Osteocyte (in vitro differentiated cells): ENCODE measurements around the gene ZNF212. TPM values are rescaled to one million over a fixed set of nuclear protein-coding genes. Genes with fewer than 3 reads are reported as not detected.

ENCODE experiments used
- DNase-seq: peaks from one replicate; pipeline ENCODE4 v3.0.0; 2021; ENCODE audit warnings: mixed read lengths; ENCODE audit not compliant: unreplicated experiment; ENCODE audit errors: extremely low spot score
- H3K27ac Mint-ChIP-seq: one replicate; pipeline ENCODE4 v1.8.0; 2021; ENCODE audit warnings: mild to moderate bottlenecking, mixed read lengths; ENCODE audit not compliant: unreplicated experiment
- H3K27me3 Mint-ChIP-seq: one replicate; pipeline ENCODE4 v1.8.0; 2021; ENCODE audit warnings: mixed read lengths; ENCODE audit not compliant: unreplicated experiment
- H3K36me3 Mint-ChIP-seq: one replicate; pipeline ENCODE4 v1.8.0; 2021; ENCODE audit warnings: mixed read lengths; ENCODE audit not compliant: unreplicated experiment
- H3K4me1 Mint-ChIP-seq: one replicate; pipeline ENCODE4 v1.8.0; 2021; ENCODE audit warnings: mixed read lengths; ENCODE audit not compliant: unreplicated experiment
- H3K4me3 Mint-ChIP-seq: one replicate; pipeline ENCODE4 v1.8.0; 2021; ENCODE audit warnings: mild to moderate bottlenecking, moderate library complexity, mixed read lengths; ENCODE audit not compliant: unreplicated experiment
- H3K9me3 Mint-ChIP-seq: one replicate; pipeline ENCODE4 v1.8.0; 2021; ENCODE audit warnings: mixed read lengths; ENCODE audit not compliant: unreplicated experiment
- total RNA-seq: library from RNA; stranded (reverse); gene quantifications from 2 replicates; pipeline ENCODE4 v1.2.1, GENCODE V29; 2021
- TF ChIP-seq, protein P1 (sequence below): fragments of 200-600 bp; sonication (generic); IDR thresholded peaks from 2 replicates; pipeline ENCODE4 v1.5.0; 2021; ENCODE audit warnings: antibody characterized with exemption, mild to moderate bottlenecking, moderate library complexity

ZNF212 gene
- total RNA-seq, 1 donor from 2014 or later: 11.9 TPM

DNA sequence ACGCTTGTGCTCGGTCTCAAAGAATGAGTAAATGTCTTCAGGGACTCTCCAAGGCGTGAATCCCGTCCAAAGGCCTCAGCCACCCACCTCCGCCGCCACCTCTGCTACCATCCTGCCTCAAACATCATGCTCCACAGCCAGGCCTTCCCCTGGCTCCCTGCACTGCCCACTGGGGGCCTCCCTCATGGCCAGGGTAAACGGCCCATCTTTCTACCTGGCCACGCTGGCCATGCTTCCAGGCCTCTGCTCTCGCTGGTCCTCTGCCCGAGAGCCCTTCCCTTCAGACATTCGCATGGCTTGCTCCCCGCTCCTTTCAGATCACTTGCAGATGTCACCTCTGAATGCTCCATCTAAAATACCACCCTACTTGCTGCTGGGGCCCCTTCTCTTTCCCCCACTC, 62.8 kb downstream of the ZNF212 start:
- H3K4me3 Mint-ChIP-seq: no peak overlapping the region
- TF ChIP-seq, protein P1, sequence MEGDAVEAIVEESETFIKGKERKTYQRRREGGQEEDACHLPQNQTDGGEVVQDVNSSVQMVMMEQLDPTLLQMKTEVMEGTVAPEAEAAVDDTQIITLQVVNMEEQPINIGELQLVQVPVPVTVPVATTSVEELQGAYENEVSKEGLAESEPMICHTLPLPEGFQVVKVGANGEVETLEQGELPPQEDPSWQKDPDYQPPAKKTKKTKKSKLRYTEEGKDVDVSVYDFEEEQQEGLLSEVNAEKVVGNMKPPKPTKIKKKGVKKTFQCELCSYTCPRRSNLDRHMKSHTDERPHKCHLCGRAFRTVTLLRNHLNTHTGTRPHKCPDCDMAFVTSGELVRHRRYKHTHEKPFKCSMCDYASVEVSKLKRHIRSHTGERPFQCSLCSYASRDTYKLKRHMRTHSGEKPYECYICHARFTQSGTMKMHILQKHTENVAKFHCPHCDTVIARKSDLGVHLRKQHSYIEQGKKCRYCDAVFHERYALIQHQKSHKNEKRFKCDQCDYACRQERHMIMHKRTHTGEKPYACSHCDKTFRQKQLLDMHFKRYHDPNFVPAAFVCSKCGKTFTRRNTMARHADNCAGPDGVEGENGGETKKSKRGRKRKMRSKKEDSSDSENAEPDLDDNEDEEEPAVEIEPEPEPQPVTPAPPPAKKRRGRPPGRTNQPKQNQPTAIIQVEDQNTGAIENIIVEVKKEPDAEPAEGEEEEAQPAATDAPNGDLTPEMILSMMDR: no peak
- no peaks in the 10 kb centered on the region for H3K9me3 Mint-ChIP-seq
- no peak overlapping the region for H3K27ac Mint-ChIP-seq
- DNase-seq: peak; percentile 64
- no peaks in the 10 kb centered on the region for H3K27me3 Mint-ChIP-seq
- H3K36me3 Mint-ChIP-seq: no peaks in the 10 kb centered on the region
- peaks cover 8% of the 10 kb centered on the region for H3K4me1 Mint-ChIP-seq

DNA sequence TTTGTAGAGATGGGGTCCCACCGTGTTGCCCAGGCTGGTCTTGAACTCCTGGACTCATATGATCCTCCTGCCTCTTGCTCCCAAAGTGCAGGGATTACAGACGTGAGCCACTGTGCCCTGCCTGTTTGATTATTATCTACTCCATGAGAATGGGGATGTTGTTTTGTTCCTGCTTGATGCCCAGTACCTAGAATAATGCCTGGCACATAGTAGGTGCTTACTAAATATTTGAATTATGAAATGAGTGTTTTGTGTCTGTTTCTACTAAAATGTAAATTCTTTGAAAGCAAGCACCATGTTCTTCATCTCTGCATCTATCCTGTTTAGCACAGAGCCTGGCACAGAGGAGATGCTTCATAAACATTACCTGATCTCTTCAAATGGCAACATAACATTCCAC, 63.4 kb downstream of the ZNF212 start:
- Mint-ChIP-seq H3K36me3 (no peaks in the 10 kb centered on the region), H3K9me3 (no peaks in the 10 kb centered on the region), H3K4me3 (no peak overlapping the region), H3K27ac (no peak overlapping the region), H3K4me1 (peaks cover 8% of the 10 kb centered on the region), H3K27me3 (no peaks in the 10 kb centered on the region)
- TF ChIP-seq, protein P1: no peak
- DNase-seq: peak; percentile 40

DNA sequence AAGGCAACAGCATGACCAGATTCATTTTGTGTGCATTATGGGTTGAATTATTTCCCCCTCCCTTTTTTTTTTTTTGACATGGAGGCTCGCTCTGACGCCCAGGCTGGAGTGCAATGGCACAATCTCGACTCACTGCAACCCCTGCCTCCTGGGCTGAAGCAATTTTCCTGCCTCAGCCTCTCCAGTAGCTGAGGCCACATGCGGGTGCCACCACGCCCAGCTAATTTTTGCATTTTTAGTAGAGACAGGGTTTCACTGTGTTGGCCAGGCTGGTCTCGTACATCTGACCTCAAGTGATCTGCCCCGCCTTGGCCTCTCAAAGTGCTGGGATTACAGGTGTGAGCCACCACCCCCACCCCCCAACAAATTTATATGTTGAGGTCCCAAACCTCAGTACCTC, 64.6 kb downstream of the ZNF212 start:
- no peak overlapping the region for H3K4me3 Mint-ChIP-seq
- peaks cover 8% of the 10 kb centered on the region for H3K4me1 Mint-ChIP-seq
- TF ChIP-seq, protein P1: no peak
- no peaks in the 10 kb centered on the region for H3K27me3 Mint-ChIP-seq
- H3K27ac Mint-ChIP-seq: no peak overlapping the region
- no peaks in the 10 kb centered on the region for H3K36me3 Mint-ChIP-seq
- peak; percentile 57 for DNase-seq
- H3K9me3 Mint-ChIP-seq: no peaks in the 10 kb centered on the region

Other genes starting within 250 kb of the ZNF212 start
- gene PDIA4, start 211.1 kb upstream of the ZNF212 start, total RNA-seq: 152 and 162 TPM in 2 replicates
- gene ZNF786, start 148.9 kb upstream of the ZNF212 start, total RNA-seq: 10.2 and 10.7 TPM in 2 replicates
- 5.9 and 6.2 TPM in 2 replicates for gene ZNF425, start 113.3 kb upstream of the ZNF212 start, total RNA-seq
- gene ZNF398, start 92.2 kb upstream of the ZNF212 start, total RNA-seq: 17.7 and 19.4 TPM in 2 replicates
- gene ZNF282, start 44.1 kb upstream of the ZNF212 start, total RNA-seq: 29.8 and 31.3 TPM in 2 replicates
- gene ZNF783, start 22.5 kb downstream of the ZNF212 start, total RNA-seq: 25.4 and 26.0 TPM in 2 replicates
- 16.3 and 17.1 TPM in 2 replicates for gene ZNF777, start 221.4 kb downstream of the ZNF212 start, total RNA-seq